Fibroblast of mammary gland (primary cell): ENCODE data around the gene SLC35A4.

Experiments
- DNase-seq: peaks from one replicate; pipeline ENCODE4 v3.0.0-alpha.2; 2010; ENCODE audit warnings: low read depth
- H3K4me3 ChIP-seq: 2 replicates; pipeline ENCODE4 v1.5.1; 2011; ENCODE audit warnings: low read depth, mild to moderate bottlenecking, low read length, moderate library complexity; ENCODE audit not compliant: control insufficient read depth
- TF ChIP-seq, protein P1 (sequence below): conservative IDR thresholded peaks from 2 replicates; pipeline ENCODE4 v1.5.1; 2011; ENCODE audit warnings: low read depth, low read length, inconsistent platforms; ENCODE audit not compliant: control insufficient read depth, insufficient read depth

SLC35A4 gene

DNA sequence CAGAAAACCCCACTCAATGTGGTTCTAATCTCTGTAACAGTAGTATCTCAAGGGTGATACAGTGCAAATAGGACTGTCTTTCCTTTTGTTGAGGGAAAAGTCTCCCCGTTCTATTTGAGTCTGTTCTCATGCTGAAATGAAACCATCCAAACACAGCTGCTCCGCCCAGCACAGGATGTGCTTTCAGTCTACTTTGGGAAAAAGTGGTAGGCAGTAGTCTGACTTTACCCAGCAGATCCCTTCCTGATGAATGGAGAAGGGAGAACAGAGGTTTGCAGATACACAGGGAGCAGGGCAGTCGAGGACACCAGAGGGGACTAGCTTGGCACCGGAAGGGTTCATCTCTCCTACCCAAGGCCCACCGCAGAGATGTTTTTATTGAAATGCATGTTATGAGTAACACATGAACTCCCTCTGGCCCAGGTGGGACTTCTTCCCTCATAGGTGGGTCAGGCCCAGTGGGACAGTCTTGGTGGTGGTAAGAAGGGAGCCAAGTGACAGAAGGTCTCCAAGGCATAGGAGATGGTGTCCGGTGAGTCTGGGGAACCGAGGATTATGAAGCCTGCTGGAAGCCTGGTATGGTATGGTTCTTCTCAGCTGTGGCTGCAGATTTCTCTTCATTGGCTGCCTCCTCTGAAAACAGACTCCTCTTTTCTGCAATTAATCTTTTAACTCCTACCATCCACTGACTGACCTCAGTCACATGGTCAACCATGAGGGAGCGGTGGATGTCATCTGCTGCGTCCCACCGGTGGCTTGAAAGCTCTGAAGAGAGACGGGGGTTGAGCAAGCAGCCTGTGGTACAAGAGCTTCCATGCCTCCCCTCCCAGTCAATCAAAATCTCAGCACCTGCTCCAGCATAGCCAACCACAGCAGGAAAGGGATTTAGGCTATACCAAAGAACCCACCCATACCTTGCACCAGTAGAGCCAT, 14.2 kb upstream of the SLC35A4 start:
- TF ChIP-seq, protein P1, sequence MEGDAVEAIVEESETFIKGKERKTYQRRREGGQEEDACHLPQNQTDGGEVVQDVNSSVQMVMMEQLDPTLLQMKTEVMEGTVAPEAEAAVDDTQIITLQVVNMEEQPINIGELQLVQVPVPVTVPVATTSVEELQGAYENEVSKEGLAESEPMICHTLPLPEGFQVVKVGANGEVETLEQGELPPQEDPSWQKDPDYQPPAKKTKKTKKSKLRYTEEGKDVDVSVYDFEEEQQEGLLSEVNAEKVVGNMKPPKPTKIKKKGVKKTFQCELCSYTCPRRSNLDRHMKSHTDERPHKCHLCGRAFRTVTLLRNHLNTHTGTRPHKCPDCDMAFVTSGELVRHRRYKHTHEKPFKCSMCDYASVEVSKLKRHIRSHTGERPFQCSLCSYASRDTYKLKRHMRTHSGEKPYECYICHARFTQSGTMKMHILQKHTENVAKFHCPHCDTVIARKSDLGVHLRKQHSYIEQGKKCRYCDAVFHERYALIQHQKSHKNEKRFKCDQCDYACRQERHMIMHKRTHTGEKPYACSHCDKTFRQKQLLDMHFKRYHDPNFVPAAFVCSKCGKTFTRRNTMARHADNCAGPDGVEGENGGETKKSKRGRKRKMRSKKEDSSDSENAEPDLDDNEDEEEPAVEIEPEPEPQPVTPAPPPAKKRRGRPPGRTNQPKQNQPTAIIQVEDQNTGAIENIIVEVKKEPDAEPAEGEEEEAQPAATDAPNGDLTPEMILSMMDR = no peak
- no peak for DNase-seq
- no peak overlapping the region for H3K4me3 ChIP-seq

DNA sequence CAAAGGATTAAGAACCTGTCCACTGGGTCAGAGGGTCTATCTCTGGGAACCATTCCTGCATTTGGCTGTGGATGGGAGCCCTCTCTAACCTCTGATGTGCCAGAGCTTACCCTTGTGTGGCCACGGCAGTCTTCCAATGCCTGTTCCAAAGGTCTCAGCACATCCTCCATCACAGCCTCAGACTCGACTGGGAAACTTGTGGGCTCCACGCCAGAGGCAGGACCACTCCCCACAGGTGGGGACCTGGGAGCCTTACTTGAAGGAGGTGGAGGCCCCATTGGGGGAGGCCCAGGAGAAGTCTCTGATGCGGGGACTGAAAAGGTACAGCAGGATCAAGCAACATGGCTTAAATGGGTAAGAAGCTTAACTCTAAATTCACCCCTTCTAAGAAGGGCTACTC, 12.8 kb upstream of the SLC35A4 start:
- DNase-seq = no peak
- H3K4me3 ChIP-seq = no peak overlapping the region
- TF ChIP-seq, protein P1 = no peak

DNA sequence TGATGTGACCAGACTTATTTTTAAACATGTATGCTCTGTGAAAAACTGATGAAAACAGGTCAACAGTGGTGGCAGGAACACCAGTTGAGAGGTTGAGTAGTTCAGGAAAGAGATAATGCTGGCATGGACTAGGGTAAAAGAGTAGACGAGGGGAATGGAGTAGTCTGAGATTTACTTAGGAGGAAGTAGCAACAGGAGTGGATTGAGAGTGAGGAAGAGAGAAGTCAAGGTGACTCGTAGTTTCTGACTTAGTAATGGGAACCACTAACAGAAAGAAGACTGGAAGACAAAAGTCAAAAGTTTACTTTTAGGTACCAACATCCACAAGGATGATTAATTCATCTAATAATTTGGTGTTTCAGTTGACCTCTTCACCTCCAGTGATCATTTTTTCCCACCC, 11.0 kb upstream of the SLC35A4 start:
- H3K4me3 ChIP-seq = no peak overlapping the region
- DNase-seq = peak; percentile 39
- TF ChIP-seq, protein P1 = no peak

DNA sequence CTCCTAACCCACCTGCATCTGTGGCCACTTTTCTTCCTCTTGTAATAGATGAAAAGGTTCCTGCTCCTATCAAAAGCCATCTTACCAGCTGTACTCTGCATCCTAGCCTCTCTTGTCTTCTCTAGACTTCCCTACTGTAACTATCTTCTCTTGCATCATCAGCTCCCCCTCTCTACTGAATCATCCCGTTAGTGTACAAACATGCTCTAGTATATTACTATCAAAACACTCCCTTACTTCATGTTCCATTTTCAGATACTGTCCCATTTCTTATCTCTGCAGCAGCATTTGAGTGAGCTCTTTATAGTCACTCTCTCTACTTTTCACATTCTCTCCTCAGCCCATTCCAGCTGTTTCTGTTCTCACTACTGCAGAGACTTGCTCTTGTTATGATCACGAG, 10.2 kb upstream of the SLC35A4 start:
- TF ChIP-seq, protein P1 = no peak
- no peak overlapping the region for H3K4me3 ChIP-seq
- peak; percentile 76 for DNase-seq

DNA sequence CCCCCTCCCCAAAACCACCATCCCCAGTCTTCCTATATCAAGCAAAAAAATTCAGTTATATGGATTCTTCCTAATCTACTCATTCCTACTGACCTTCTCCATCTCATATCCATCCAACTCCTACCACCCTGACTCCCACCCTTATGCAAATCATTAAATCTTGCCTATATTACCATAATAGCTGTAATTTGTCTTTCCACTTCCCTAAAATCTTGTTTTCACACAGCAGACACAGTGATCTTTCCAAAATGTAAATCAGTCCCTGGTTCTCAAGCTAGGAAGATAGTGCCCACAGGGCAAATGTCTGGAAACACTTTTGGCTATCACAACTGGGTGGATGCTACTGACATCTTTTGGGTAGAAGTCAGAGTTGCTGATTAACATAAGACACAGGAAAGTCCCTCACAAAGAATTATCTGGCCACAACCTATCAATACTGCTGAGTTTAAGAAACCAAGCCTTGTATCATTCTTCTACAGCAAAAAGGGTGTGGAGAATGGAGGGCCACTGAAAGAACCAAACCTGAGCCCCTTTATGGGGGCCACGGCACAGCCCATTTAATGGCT, 8.8 kb upstream of the SLC35A4 start:
- DNase-seq = no peak
- TF ChIP-seq, protein P1 = no peak
- peak overlapping the region; percentile 84 for H3K4me3 ChIP-seq

DNA sequence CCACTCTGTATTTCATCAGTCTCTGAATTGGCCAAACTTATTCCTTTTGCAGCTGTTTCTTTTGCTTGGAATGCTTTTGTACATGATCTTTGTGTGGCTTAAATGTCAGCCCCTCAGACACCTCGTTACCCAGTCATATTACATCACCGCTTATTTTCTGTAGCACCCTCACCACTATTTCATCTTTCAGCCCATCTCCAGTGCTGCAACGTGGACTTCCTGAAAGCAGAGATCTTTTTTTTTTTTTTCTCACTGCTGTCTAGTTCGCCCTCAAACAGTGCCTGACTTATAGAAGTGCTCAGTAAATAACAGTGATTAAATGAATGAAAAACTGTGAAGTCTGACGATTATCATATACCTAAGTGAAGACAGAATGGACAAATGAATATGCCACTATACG, 8.2 kb upstream of the SLC35A4 start:
- peak overlapping the region; percentile 84 for H3K4me3 ChIP-seq
- peak; percentile 36 for DNase-seq
- TF ChIP-seq, protein P1 = no peak
